Type B pancreatic cell (in vitro differentiated cells): Measurements from ENCODE around the gene MRPS33. TPM values are rescaled to one million over a fixed set of nuclear protein-coding genes. Genes with fewer than 3 reads are reported as not detected.
"Not testable (repeated sequence)": the region's sequence is repeated elsewhere in the genome, so short reads cannot be mapped to it uniquely, and the experiment has no call there.

Experiments used
- DNase-seq: peaks from one replicate; pipeline ENCODE4 v3.0.0; 2021; ENCODE audit warnings: mixed read lengths; ENCODE audit not compliant: unreplicated experiment; ENCODE audit errors: extremely low spot score
- H3K27ac Mint-ChIP-seq: 2 replicates; pipeline ENCODE4 v1.8.0; 2021; ENCODE audit warnings: mild to moderate bottlenecking, mixed read lengths
- H3K27me3 Mint-ChIP-seq: 2 replicates; pipeline ENCODE4 v1.8.0; 2021; ENCODE audit warnings: mixed read lengths
- H3K36me3 Mint-ChIP-seq: 2 replicates; pipeline ENCODE4 v1.8.0; 2021; ENCODE audit warnings: mixed read lengths
- H3K4me1 Mint-ChIP-seq: one replicate; pipeline ENCODE4 v1.8.0; 2021; ENCODE audit warnings: mixed read lengths; ENCODE audit not compliant: unreplicated experiment
- H3K4me3 Mint-ChIP-seq: 2 replicates; pipeline ENCODE4 v1.8.0; 2021; ENCODE audit warnings: mild to moderate bottlenecking, mixed read lengths
- H3K9me3 Mint-ChIP-seq: 2 replicates; pipeline ENCODE4 v1.8.0; 2021; ENCODE audit warnings: mixed read lengths
- CTCF ChIP-seq: fragments of 200-600 bp; sonication (generic); conservative IDR thresholded peaks from 2 replicates; pipeline ENCODE4 v1.5.0; 2021; ENCODE audit warnings: antibody characterized with exemption, mild to moderate bottlenecking
- total RNA-seq: library from RNA; stranded (reverse); gene quantifications from 2 replicates; pipeline ENCODE4 v1.2.1, GENCODE V29; 2021; ENCODE audit warnings: low replicate concordance

MRPS33 gene
- total RNA-seq, 1 donor from 2014 or later: 58.1 TPM

GRCh38 chr7:141045842-141046620, 31.3 kb upstream of the MRPS33 start:
- Mint-ChIP-seq H3K4me1 (no peaks in the 10 kb centered on the region), H3K4me3 (no peak overlapping the region), H3K9me3 (no peaks in the 10 kb centered on the region), H3K27ac (no peak overlapping the region), H3K27me3 (peaks cover 7% of the 10 kb centered on the region), H3K36me3 (no peaks in the 10 kb centered on the region)
- no peak for TF ChIP-seq CTCF
- DNase-seq: no peak

GRCh38 chr7:141045126-141045841, 30.5 kb upstream of the MRPS33 start:
- H3K9me3 Mint-ChIP-seq: no peaks in the 10 kb centered on the region
- H3K4me1 Mint-ChIP-seq: no peaks in the 10 kb centered on the region
- no peak for DNase-seq
- no peak for TF ChIP-seq CTCF
- no peaks in the 10 kb centered on the region for H3K36me3 Mint-ChIP-seq
- no peak overlapping the region for H3K27ac Mint-ChIP-seq
- peaks cover 7% of the 10 kb centered on the region for H3K27me3 Mint-ChIP-seq
- no peak overlapping the region for H3K4me3 Mint-ChIP-seq

- Mint-ChIP-seq H3K4me3 (no peak overlapping the region), H3K9me3 (no peaks in the 10 kb centered on the region), H3K27ac (no peak overlapping the region), H3K4me1 (no peaks in the 10 kb centered on the region), H3K27me3 (peaks cover 3% of the 10 kb centered on the region), H3K36me3 (no peaks in the 10 kb centered on the region)
- no peak for TF ChIP-seq CTCF
- no peak for DNase-seq
These were observed 28.9 kb upstream of the MRPS33 start for GRCh38 chr7:141043616-141044015.

GRCh38 chr7:141042222-141043193, 27.8 kb upstream of the MRPS33 start:
- H3K4me3 Mint-ChIP-seq: no peak overlapping the region
- no peaks in the 10 kb centered on the region for H3K9me3 Mint-ChIP-seq
- no peaks in the 10 kb centered on the region for H3K4me1 Mint-ChIP-seq
- no peak overlapping the region for H3K27ac Mint-ChIP-seq
- no peak for TF ChIP-seq CTCF
- DNase-seq: no peak
- no peaks in the 10 kb centered on the region for H3K36me3 Mint-ChIP-seq
- H3K27me3 Mint-ChIP-seq: peaks cover 3% of the 10 kb centered on the region

GRCh38 chr7:141039376-141039775, 24.6 kb upstream of the MRPS33 start:
- no peak for TF ChIP-seq CTCF
- no peak overlapping the region for H3K4me3 Mint-ChIP-seq
- no peaks in the 10 kb centered on the region for H3K36me3 Mint-ChIP-seq
- H3K9me3 Mint-ChIP-seq: no peaks in the 10 kb centered on the region
- DNase-seq: no peak
- peaks cover 2% of the 10 kb centered on the region for H3K27me3 Mint-ChIP-seq
- no peaks in the 10 kb centered on the region for H3K4me1 Mint-ChIP-seq
- H3K27ac Mint-ChIP-seq: no peak overlapping the region

- not testable (repeated sequence) for DNase-seq, H3K4me3 Mint-ChIP-seq, H3K27ac Mint-ChIP-seq, H3K27me3 Mint-ChIP-seq, H3K4me1 Mint-ChIP-seq, H3K36me3 Mint-ChIP-seq, H3K9me3 Mint-ChIP-seq
These were observed 23.3 kb upstream of the MRPS33 start for GRCh38 chr7:141038100-141038499.

- H3K27me3 Mint-ChIP-seq, H3K27ac Mint-ChIP-seq, DNase-seq, H3K36me3 Mint-ChIP-seq, H3K9me3 Mint-ChIP-seq, H3K4me3 Mint-ChIP-seq, H3K4me1 Mint-ChIP-seq: not testable (repeated sequence)
These were observed 18.0 kb upstream of the MRPS33 start for GRCh38 chr7:141032539-141033323.
